H1 (cell line): ENCODE results near the gene NYAP2. TPM values are rescaled to one million over a fixed set of nuclear protein-coding genes. Genes with fewer than 3 reads are reported as not detected.

Experiments
- CTCF ChIA-PET: fragments of 300-600 bp; sonication (Branson Sonifier 250); formaldehyde crosslinking; loops from one replicate; lab custom pipeline; 2021; ENCODE audit not compliant: partially characterized antibody; lab: Charles Lee
- POLR2A ChIA-PET: fragments of 300-600 bp; sonication (Branson Sonifier 250); formaldehyde crosslinking; loops from one replicate; lab custom pipeline; 2021; ENCODE audit warnings: inconsistent platforms; ENCODE audit not compliant: partially characterized antibody; lab: Charles Lee
- DNase-seq, 2 experiments: peaks; one replicate each; pipeline versions ENCODE4 v3.0.0 to v3.0.0-alpha.2; 2010 to 2022; ENCODE audit warnings: low spot score in 2 of 2, low read depth in 1 of 2, mixed read lengths in 1 of 2
- FAIRE-seq: peaks from 2 replicates; lab custom pipeline; 2011; peaks lifted over from hg19 to GRCh38; lab: Jason Lieb, UNC
- H2AFZ ChIP-seq: 2 replicates; pipeline ENCODE4 v1.8.1; 2012; ENCODE audit warnings: low read length, inconsistent platforms
- H2AK5ac ChIP-seq: 2 replicates; pipeline ENCODE4 v1.6.1; 2013; ENCODE audit warnings: low read depth, low read length
- H2BK120ac ChIP-seq: replicated peaks from 2 replicates; pipeline ENCODE3; 2013; ENCODE audit warnings: low read depth, low read length, inconsistent platforms
- H2BK12ac ChIP-seq: 2 replicates; pipeline ENCODE4 v1.6.1; 2013; ENCODE audit warnings: low read depth, low read length
- H2BK15ac ChIP-seq: 2 replicates; pipeline ENCODE4 v1.6.1; 2013; ENCODE audit warnings: low read length
- H2BK20ac ChIP-seq: 2 replicates; pipeline ENCODE4 v1.6.1; 2013; ENCODE audit warnings: low read length
- H2BK5ac ChIP-seq: 2 replicates; pipeline ENCODE4 v1.6.1; 2013; ENCODE audit warnings: low read depth, low read length
- H3K14ac ChIP-seq: 2 replicates; pipeline ENCODE4 v1.6.1; 2013; ENCODE audit warnings: inconsistent platforms; ENCODE audit not compliant: insufficient read length
- H3K18ac ChIP-seq: 2 replicates; pipeline ENCODE4 v1.6.1; 2013; ENCODE audit warnings: low read length; ENCODE audit errors: extremely low read depth
- H3K23ac ChIP-seq: 2 replicates; pipeline ENCODE4 v1.6.1; 2013; ENCODE audit warnings: inconsistent platforms; ENCODE audit not compliant: insufficient read length
- H3K23me2 ChIP-seq: 2 replicates; pipeline ENCODE4 v1.6.1; 2013; ENCODE audit warnings: low read depth, low read length
- H3K27ac ChIP-seq: 2 replicates; pipeline ENCODE4 v1.6.1; 2011; ENCODE audit warnings: low read depth, low read length, inconsistent platforms
- H3K27me3 ChIP-seq, 4 experiments: replicated peaks in 1 of 4; 1 replicate in 1 of 4; 2 replicates in 3 of 4; pipeline versions ENCODE4 v1.6.1 to v1.8.1; 2011 to 2013; ENCODE audit warnings: low read length in 3 of 4, mild to moderate bottlenecking in 3 of 4, inconsistent platforms in 2 of 4, mixed read lengths in 2 of 4, moderate library complexity in 1 of 4; ENCODE audit not compliant: control insufficient read depth in 3 of 4, insufficient read depth in 3 of 4; ENCODE audit errors: extremely low read depth in 1 of 4
- H3K36me3 ChIP-seq, 4 experiments: 2 replicates each; pipeline versions ENCODE4 v1.6.1 to v1.8.1; 2011 to 2013; ENCODE audit warnings: mild to moderate bottlenecking in 4 of 4, low read length in 3 of 4, moderate library complexity in 2 of 4, control low read depth in 1 of 4, inconsistent platforms in 1 of 4; ENCODE audit not compliant: insufficient read depth in 4 of 4, control insufficient read depth in 2 of 4
- H3K4ac ChIP-seq: replicated peaks from 2 replicates; pipeline ENCODE3; 2013; ENCODE audit warnings: low read length, low read depth, mixed read lengths, inconsistent platforms; ENCODE audit not compliant: insufficient read length
- H3K4me1 ChIP-seq, 4 experiments: replicated peaks in 1 of 4; 1 replicate in 1 of 4; 2 replicates in 3 of 4; pipeline versions ENCODE4 v1.6.1 to v1.8.1; 2011 to 2013; ENCODE audit warnings: low read length in 3 of 4, inconsistent platforms in 2 of 4, mixed read lengths in 1 of 4; ENCODE audit not compliant: insufficient read depth in 4 of 4, control insufficient read depth in 3 of 4
- H3K4me2 ChIP-seq, 2 experiments: 2 replicates each; pipeline versions ENCODE4 v1.6.1 to v1.8.1; 2011 to 2013; ENCODE audit warnings: low read depth in 2 of 2, low read length in 2 of 2, control low read depth in 1 of 2, inconsistent platforms in 1 of 2, mild to moderate bottlenecking in 1 of 2; ENCODE audit not compliant: insufficient read depth in 1 of 2
- H3K4me3 ChIP-seq, 4 experiments: fragments of 200-600, 300-600 bp in 1 of 4; sonication (generic), shearing (Covaris generic), sonication (Bioruptor Twin) in 1 of 4; 2 replicates each; pipeline versions ENCODE4 v1.5.1 to v1.8.1; 2011 to 2016; ENCODE audit warnings: low read length in 4 of 4, low read depth in 3 of 4, control low read depth in 2 of 4, inconsistent platforms in 2 of 4, mild to moderate bottlenecking in 2 of 4, mixed read lengths in 1 of 4, moderate library complexity in 1 of 4; ENCODE audit not compliant: insufficient read depth in 2 of 4; ENCODE audit errors: extremely low read depth in 1 of 4
- H3K56ac ChIP-seq: replicated peaks from 2 replicates; pipeline ENCODE3; 2013; ENCODE audit warnings: low read depth, mild to moderate bottlenecking, mixed read lengths, low read length, inconsistent platforms; ENCODE audit not compliant: insufficient read length
- H3K79me1 ChIP-seq: 2 replicates; pipeline ENCODE4 v1.6.1; 2013; ENCODE audit warnings: low read depth, low read length, control low read depth
- H3K79me2 ChIP-seq, 2 experiments: 2 replicates each; pipeline versions ENCODE4 v1.6.1 to v1.8.1; 2012 to 2013; ENCODE audit warnings: low read length in 2 of 2, mild to moderate bottlenecking in 2 of 2, inconsistent platforms in 1 of 2; ENCODE audit not compliant: insufficient read depth in 2 of 2, control insufficient read depth in 1 of 2
- H3K9ac ChIP-seq, 4 experiments: replicated peaks in 1 of 4; 1 replicate in 1 of 4; 2 replicates in 3 of 4; pipeline versions ENCODE4 v1.6.1 to v1.8.1; 2011 to 2013; ENCODE audit warnings: low read depth in 3 of 4, low read length in 3 of 4, control low read depth in 2 of 4, mild to moderate bottlenecking in 2 of 4, moderate library complexity in 2 of 4, inconsistent platforms in 1 of 4; ENCODE audit errors: extremely low read depth in 1 of 4
- H3K9me3 ChIP-seq, 2 experiments: 2 replicates each; pipeline versions ENCODE4 v1.6.1 to v1.8.1; 2012 to 2013; ENCODE audit warnings: mild to moderate bottlenecking in 2 of 2, moderate library complexity in 2 of 2, control low read depth in 1 of 2, inconsistent platforms in 1 of 2, low read depth in 1 of 2, low read length in 1 of 2, mixed read lengths in 1 of 2; ENCODE audit not compliant: insufficient read depth in 2 of 2
- H4K20me1 ChIP-seq, 2 experiments: replicated peaks in 1 of 2; 2 replicates each; pipeline versions ENCODE3 to v1.8.1; 2011 to 2013; ENCODE audit warnings: inconsistent platforms in 2 of 2, low read length in 2 of 2, mild to moderate bottlenecking in 1 of 2; ENCODE audit not compliant: insufficient read depth in 2 of 2, control insufficient read depth in 1 of 2
- H4K5ac ChIP-seq: 2 replicates; pipeline ENCODE4 v1.6.1; 2013; ENCODE audit warnings: low read length, low read depth, mixed read lengths, inconsistent platforms; ENCODE audit not compliant: insufficient read length
- H4K8ac ChIP-seq: 2 replicates; pipeline ENCODE4 v1.8.0; 2013; ENCODE audit warnings: mild to moderate bottlenecking, moderate library complexity, low read length, inconsistent platforms; ENCODE audit not compliant: insufficient read depth; ENCODE audit errors: extremely low read depth
- H4K91ac ChIP-seq: replicated peaks from 2 replicates; pipeline ENCODE3; 2013; ENCODE audit warnings: low read length, mixed read lengths, inconsistent platforms; ENCODE audit not compliant: insufficient read length
- ATF2 ChIP-seq: IDR thresholded peaks from 2 replicates; pipeline ENCODE4 v1.6.1; 2012; ENCODE audit warnings: low read length, inconsistent platforms
- BACH1 ChIP-seq: IDR thresholded peaks from 2 replicates; pipeline ENCODE4 v1.6.1; 2012; ENCODE audit warnings: low read length, improper control_type of control experiment
- BRCA1 ChIP-seq: IDR thresholded peaks from 2 replicates; pipeline ENCODE4 v1.6.1; 2012; ENCODE audit warnings: low read depth, low read length, improper control_type of control experiment
- CREB1 ChIP-seq: IDR thresholded peaks from 2 replicates; pipeline ENCODE4 v1.6.1; 2012; ENCODE audit warnings: inconsistent platforms
- CTBP2 ChIP-seq: IDR thresholded peaks from 2 replicates; pipeline ENCODE4 v1.7.0; 2011; ENCODE audit warnings: borderline replicate concordance, mild to moderate bottlenecking, moderate library complexity, mixed read lengths, low read length; ENCODE audit not compliant: insufficient read depth, insufficient read length
- HDAC6 ChIP-seq: IDR thresholded peaks from one replicate; pipeline ENCODE4 v1.7.1; 2012; ENCODE audit warnings: low read depth, mild to moderate bottlenecking, inconsistent platforms, low read length, moderate library complexity
- KDM5A ChIP-seq: fragments of 200-600 bp; IDR thresholded peaks from 2 replicates; pipeline ENCODE4 v1.7.1; 2012; ENCODE audit warnings: mild to moderate bottlenecking, low read length, inconsistent platforms, mixed read lengths
- POLR2A ChIP-seq, 2 experiments: IDR thresholded peaks; 1 replicate in 1 of 2; 2 replicates in 1 of 2; pipeline ENCODE4 v1.6.1; 2011; ENCODE audit warnings: low read depth in 2 of 2, low read length in 2 of 2, mild to moderate bottlenecking in 2 of 2; ENCODE audit errors: control extremely low read depth in 1 of 2
- SIX5 ChIP-seq: IDR thresholded peaks from 2 replicates; pipeline ENCODE4 v1.6.1; 2011; ENCODE audit warnings: mild to moderate bottlenecking, low read depth, low read length
- TAF7 ChIP-seq: optimal IDR thresholded peaks from 2 replicates; pipeline ENCODE3; 2011; ENCODE audit warnings: low read depth, mild to moderate bottlenecking, inconsistent platforms, low read length, moderate library complexity, borderline replicate concordance
- TCF12 ChIP-seq: IDR thresholded peaks from 2 replicates; pipeline ENCODE4 v1.6.1; 2011; ENCODE audit warnings: low read depth, mild to moderate bottlenecking, low read length
- YY1 ChIP-seq: IDR thresholded peaks from 2 replicates; pipeline ENCODE4 v1.6.1; 2011; ENCODE audit warnings: low read depth, mild to moderate bottlenecking, low read length
- WGBS, 2 experiments: shearing (Covaris generic) in 1 of 2; methylation state at CpG; one replicate each; pipeline versions ENCODE4 v1.1.6 to v1.1.7; 2013 to 2015; ENCODE audit warnings: low lambda C conversion rate in 2 of 2, mixed read lengths in 2 of 2, inconsistent platforms in 1 of 2, low coverage in 1 of 2, missing lambda C conversion rate in 1 of 2; ENCODE audit not compliant: insufficient replicate concordance in 2 of 2, insufficient coverage in 1 of 2, insufficient read length in 1 of 2; ENCODE audit errors: extremely low coverage in 1 of 2, missing lambda C conversion rate in 1 of 2; 5-methylcytosine and 5-hydroxymethylcytosine counted together
- polyA plus RNA-seq, 7 experiments: library from polyadenylated mRNA; depleted of rRNA in 3 of 7; stranded (reverse) in 5 of 7; unstranded in 2 of 7; fragments of >200 nt in 5 of 7; fragments of 200-250 nt in 2 of 7; gene quantifications; 1 replicate in 5 of 7; 2 replicates in 1 of 7; 4 replicates in 1 of 7; pipeline versions ENCODE4 v1.2.1 to v1.2.3, GENCODE V29; 2011 to 2013; ENCODE audit warnings: missing spikeins in 2 of 7, mixed read lengths in 2 of 7
- total RNA-seq: library from RNA; stranded (reverse); fragmentation: NEBNext Ultra II Directional; extraction: Animal tissue kit (Norgen Biotek cat#: 25700); gene quantifications from 2 replicates; pipeline ENCODE4 v1.2.1, GENCODE V29; 2021

The NYAP2 gene
- total and polyA plus RNA-seq, 2 of the 8 experiments (the other 6 are each of a cell fraction or from before 2014, with no cell fraction given) = not detected

- POLR2A ChIA-PET = no interaction called here
- no peaks in the 10 kb centered on the region for H3K23me2 ChIP-seq
- H4K91ac ChIP-seq = no peak overlapping the region
- H2BK120ac ChIP-seq = no peak overlapping the region
- no peaks in the 10 kb centered on the region for H3K36me3 ChIP-seq
- DNase-seq (no peak), FAIRE-seq (no peak)
- H3K79me2 ChIP-seq = no peaks in the 10 kb centered on the region
- no peaks in the 10 kb centered on the region; a peak in 2 of 7 replicates for H3K27me3 ChIP-seq
- H3K4me3 ChIP-seq = no peak overlapping the region
- no peak for TF ChIP-seq KDM5A
- no peak for TF ChIP-seq POLR2A (IDR thresholded peaks at IDR 0.05; ENCODE audit: control extremely low read depth in 1 of 2, low read depth in 2 of 2, low read length in 2 of 2)
- TF ChIP-seq BACH1 = no peak
- no peak for TF ChIP-seq HDAC6
- TF ChIP-seq YY1 = no peak
- no peak for TF ChIP-seq CTBP2
- no peak for TF ChIP-seq TAF7
- no peak for TF ChIP-seq ATF2
- no peak for TF ChIP-seq CREB1
- TF ChIP-seq TCF12 = no peak
- no peak for TF ChIP-seq BRCA1
- no peak for TF ChIP-seq SIX5
- H3K9me3 ChIP-seq = no peaks in the 10 kb centered on the region
- H3K4ac ChIP-seq = no peak overlapping the region
- H2BK5ac ChIP-seq = no peak overlapping the region
- no peak overlapping the region for H3K18ac ChIP-seq
- CTCF ChIA-PET = no interaction called here
- no peak overlapping the region for H4K5ac ChIP-seq
- no peak overlapping the region for H3K14ac ChIP-seq
- peaks cover 0 to 14% (median 10%) of the 10 kb centered on the region in 4 experiments; a peak in 6 of 7 replicates for H3K4me1 ChIP-seq
- H2BK20ac ChIP-seq = no peak overlapping the region
- H3K9ac ChIP-seq = no peak overlapping the region
- H4K20me1 ChIP-seq = no peaks in the 10 kb centered on the region
- H3K79me1 ChIP-seq = no peaks in the 10 kb centered on the region
- no peak overlapping the region for H3K27ac ChIP-seq
- H3K56ac ChIP-seq = no peak overlapping the region
- H3K4me2 ChIP-seq = no peak overlapping the region
- no peak overlapping the region for H3K23ac ChIP-seq
- no peak overlapping the region for H2AK5ac ChIP-seq
- WGBS, 2 experiments = 100% methylated on average over 2 of the region's 2 CpGs; no CpG with 5 or more reads in 1 of the 2 experiments
- H2BK12ac ChIP-seq = no peak overlapping the region
- H4K8ac ChIP-seq = no peak overlapping the region
- H2BK15ac ChIP-seq = no peak overlapping the region
- no peak overlapping the region for H2AFZ ChIP-seq
These were observed 68.6 kb downstream of the NYAP2 start for GRCh38 chr2:225468131-225468530.
